Activated CD8-positive, alpha-beta memory T cell treated with anti-CD3 and anti-CD28 coated beads, Interleukin-2, amount 50 U/mL, for 24 hours (primary cell): ENCODE results near the gene BRD9.
"Not testable (repeated sequence)": the region's sequence is repeated elsewhere in the genome, so short reads cannot be mapped to it uniquely, and the experiment has no call there.

Experiments used
- DNase-seq: peaks from one replicate; pipeline ENCODE4 v3.0.0-alpha.2; 2020; ENCODE audit errors: extremely low read depth

BRD9 gene

DNA sequence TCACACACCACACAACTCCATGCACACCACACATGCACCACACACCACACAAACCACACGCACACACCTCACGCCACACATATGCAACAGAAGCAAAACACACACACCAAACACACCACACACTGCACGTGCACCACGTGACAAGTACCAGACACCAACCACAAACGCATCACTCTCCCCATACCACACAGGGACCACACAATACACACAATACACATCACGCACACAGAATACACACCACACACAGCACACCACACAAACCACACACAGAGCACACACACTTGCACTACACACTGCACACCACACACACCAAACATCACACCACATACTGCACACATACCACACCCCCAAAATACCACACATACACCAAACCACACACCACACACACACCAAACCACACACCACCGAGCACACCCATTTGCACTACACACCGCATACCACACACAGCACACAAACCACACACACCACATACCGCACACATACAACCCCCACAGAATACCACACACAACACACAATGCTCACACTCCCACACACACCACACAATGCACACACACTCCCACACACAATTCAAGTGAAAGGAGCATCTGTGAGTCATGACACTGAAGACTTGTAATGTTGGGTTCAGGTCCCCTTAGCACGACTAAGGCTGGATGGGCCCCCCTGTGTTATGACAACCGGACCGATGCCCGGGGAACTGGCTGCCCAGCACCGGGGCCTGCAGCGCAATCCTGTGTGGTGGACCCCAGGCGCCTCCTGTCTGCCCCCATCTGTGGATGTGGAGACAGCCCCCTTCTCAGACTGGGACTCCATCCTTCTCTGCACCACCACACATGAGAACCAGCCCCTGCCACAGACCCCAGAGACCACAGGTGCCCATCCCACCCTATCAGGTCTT lies 35.8 kb downstream of the BRD9 start:
- no peak for DNase-seq

DNA sequence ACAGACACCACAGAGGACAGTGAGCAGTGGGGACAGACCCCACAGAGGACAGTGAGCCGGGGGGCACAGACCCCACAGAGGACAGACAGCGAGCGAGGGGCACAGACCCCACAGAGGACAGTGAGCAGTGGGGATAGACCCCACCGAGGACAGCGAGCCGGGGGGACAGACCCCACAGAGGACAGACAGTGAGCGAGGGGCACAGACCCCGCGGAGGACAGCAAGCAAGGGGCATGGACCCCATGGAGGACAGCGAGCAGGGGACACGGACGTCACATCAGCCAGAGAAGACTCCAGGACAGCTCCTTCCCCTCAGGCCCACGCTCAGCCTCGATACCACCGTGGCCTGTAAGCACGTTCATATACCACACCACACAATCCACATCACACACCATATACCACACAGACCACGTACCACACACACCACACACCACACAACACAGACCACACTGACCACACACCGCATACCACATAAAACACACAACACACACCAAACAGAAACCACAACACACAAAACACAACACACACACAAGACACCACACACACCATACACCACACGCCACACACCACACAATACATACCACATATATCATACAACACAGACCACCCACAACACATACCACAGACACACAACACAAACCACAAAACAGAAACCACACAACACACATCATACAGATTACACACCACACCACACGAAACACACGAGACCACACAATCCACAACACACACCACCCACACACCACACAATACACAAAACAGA lies 36.6 kb downstream of the BRD9 start:
- DNase-seq = no peak

DNA sequence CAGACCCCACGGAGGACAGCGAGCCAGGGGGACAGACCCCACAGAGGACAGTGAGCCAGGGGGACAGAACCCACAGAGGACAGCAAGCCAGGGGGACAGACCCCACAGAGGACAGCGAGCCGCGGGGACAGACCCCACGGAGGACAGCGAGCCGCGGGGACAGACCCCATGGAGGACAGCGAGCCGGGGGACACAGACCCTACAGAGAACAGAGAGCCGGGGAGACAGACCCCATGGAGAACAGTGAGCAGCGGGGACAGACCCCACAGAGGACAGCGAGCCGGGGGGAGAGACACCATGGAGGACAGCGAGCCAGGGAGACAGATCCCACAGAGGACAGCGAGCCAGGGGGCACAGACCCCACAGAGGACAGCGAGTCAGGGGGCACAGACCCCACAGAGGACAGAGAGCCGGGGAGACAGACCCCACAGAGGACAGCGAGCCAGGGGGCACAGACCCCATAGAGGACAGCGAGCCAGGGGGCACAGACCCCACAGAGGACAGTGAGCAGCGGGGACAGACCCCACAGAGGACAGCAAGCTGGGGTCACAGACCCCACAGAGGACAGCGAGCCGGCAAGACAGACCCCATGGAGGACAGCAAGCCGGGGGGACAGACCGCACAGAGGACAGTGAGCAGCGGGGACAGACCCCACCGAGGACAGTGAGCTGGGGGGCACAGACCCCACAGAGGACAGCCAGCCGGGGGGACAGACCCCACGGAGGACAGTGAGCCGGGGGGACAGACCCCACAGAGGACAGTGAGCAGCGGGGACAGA lies 37.4 kb downstream of the BRD9 start:
- DNase-seq = no peak

DNA sequence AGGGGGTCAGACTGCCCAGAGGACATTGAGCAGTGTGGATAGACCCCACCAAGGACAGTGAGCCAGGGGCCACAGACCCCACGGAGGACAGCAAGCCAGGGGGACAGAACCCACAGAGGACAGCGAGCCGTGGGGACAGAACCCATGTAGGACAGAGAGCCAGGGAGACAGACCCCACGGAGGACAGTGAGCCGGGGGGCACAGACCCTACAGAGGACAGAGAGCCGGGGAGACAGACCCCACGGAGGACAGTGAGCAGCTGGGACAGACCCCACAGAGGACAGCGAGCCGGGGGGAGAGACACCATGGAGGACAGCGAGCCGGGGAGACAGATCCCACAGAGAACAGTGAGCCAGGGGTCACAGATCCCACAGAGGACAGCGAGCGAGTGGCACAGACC lies 38.4 kb downstream of the BRD9 start:
- DNase-seq = no peak

DNA sequence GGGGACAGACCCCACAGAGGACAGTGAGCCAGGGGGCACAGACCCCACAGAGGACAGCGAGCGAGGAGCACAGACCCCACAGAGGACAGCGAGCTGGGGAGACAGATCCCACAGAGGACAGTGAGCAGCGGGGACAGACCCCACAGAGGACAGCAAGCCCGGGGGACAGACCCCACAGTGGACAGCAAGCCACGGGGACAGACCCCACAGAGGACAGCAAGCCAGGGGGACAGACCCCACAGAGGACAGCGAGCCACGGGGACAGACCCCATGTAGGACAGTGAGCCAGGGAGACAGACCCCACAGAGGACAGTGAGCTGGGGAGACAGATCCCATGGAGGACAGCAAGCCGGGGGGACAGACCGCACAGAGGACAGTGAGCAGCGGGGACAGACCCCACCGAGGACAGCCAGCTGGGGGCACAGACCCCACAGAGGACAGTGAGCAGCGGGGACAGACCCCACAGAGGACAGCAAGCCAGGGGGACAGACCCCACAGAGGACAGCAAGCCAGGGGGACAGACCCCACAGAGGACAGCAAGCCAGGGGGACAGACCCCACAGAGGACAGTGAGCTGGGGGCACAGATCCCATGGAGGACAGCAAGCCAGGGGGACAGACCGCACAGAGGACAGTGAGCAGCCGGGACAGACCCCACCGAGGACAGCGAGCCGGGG lies 39.0 kb downstream of the BRD9 start:
- not testable (repeated sequence) for DNase-seq

DNA sequence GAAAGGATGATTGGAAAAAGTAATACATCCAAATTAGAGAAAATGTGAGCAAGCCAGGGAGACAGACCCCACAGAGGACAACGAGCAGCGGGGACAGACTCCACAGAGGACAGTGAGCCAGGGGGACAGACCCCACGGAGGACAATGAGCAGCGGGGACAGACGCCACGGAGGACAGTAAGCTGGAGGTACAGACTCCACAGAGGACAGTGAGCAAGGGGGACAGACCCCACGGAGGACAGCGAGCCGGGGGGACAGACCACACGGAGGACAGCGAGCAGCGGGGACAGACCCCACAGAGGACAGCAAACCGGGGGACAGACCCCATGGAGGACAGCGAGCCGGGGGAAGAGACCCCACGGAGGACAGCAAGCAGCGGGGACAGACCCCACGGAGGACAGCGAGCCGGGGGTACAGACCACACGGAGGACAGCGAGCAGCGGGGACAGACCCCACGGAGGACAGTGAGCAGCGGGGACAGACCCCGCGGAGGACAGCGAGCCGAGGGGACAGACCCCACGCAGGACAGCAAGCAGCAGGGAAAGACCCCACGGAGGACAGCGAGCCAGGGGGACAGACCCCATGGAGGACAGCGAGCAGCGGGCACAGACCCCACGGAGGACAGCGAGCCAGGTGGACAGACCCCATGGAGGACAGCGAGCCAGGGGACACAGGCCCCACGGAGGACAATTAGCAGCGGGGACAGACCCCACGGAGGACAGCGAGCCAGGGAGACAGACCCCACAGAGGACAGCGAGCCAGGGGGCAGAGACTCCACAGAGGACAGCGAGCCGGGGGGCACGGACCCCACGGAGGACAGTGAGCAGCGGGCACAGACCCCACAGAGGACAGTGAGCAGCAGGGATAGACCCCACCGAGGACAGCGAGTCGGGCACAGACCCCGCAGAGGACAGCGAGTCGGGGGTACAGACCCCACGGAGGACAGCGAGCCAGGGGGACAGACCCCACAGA lies 39.9 kb downstream of the BRD9 start:
- no peak for DNase-seq

DNA sequence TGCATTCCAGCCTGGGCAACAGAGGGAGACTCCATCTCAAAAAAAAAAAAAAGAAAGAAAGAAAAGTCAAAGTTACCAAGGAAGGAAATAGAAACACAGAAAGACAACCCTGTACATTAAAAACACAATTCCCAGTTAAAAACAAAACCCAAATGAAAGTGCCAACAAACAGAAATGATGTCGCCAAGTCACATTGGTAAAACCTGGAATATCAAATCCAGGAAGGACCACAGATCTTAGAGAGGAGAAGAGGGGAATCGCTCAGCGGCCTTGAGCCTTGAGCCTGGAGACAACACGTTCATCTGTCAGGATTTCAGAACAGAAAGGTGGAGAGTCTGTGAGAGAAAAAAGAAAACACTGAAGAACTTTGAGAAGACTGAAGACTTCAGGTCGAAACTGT lies 40.6 kb downstream of the BRD9 start:
- no peak for DNase-seq

DNA sequence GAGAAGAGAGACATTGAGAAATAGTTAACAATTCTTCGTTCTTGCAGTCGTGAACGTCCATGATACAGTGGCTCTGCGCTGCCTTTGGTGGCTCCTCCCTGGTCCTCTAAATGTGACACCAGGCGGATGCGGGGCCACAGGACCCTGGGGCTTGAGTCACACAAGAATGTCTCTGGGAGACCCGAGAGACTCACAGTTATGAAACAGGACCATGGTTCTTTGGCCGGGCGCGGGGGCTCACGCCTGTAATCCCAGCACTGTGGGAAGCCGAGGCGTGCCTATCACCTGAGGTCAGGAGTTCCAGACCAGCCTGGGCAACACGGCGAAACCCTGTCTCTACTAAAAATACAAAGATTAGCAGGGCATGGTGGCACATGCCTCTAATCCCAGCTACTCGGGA lies 41.0 kb downstream of the BRD9 start:
- no peak for DNase-seq

DNA sequence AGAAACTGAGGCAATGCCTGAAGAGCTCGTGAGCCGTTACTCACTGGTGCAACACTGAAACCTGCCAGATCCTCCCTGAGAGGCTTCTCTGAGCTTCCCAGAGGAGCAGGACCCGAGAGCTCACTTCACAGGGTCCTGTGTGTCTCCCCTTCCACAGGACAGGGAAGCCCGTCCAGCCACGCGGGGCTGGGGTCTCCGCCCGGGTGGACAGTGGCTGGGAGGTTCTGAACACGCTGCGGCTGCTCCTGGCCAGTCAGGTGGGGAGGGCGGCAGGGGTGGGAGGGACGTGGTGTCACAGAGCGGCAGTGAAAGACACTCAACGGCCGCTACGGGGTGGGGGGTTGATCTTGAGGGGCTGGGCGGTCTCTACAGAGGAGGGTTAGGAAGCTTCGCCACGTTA lies 41.5 kb downstream of the BRD9 start:
- DNase-seq = no peak

DNA sequence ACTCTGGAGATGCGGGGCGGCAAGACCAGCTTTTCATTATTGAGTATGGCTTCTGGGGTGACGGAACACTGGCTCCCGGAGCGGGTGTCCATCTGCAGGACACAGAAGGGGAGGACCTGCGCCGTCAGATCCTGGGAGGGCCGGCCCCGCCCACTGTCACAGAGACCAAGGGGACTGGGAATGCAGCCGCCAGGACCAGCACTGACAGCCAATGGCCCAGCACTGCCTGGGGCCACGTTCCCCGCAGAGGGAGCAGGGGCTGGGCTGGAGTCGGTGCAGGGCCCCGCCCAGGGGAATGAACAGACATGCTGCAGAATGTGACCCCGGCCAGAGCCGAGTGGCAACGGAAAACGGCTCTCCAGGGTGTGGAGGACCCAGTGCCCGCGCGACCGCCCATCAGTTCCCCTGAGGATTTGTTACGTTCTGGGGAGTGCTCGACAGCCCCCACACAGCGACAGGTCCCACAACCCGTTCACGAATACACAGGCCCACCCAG lies 42.0 kb downstream of the BRD9 start, which contains the start of gene ZDHHC11:
TSS of gene ZDHHC11 (minus strand) at position 476 of the 496 bp plus-strand sequence. CDS start at position 92, 384 bp downstream.
- no peak for DNase-seq

DNA sequence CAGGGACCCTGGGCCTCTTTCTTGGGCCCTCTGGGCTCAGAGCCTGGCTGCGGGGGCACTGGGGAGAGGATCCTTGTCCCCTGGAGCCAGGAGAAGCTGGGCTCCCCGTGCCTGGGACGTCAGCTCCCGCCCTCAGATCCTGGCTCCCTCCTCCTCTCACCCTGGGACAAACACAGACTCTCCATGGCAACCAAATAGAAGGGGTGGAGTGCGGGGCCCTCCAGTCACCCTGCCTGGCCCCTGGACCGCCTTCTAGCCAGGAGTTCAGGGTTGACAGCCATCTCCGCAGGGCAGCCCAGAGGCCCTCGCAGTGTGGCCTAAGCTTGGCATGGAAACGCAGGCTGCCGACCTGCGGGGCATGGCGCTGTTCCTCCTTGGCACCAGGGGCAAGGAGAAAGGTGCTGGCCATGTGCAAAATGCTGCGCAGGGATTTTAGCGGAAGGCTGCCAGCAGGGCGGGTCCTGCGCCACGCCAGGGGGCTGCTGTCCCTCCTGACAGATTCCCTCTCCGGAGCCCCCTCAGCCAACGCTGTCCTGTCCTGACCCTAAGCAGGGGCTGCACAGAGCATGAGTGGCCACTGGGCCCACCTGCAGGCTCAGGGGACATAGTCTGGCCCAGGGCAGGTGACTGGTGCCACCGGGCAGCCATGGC lies 42.8 kb downstream of the BRD9 start:
- no peak for DNase-seq

DNA sequence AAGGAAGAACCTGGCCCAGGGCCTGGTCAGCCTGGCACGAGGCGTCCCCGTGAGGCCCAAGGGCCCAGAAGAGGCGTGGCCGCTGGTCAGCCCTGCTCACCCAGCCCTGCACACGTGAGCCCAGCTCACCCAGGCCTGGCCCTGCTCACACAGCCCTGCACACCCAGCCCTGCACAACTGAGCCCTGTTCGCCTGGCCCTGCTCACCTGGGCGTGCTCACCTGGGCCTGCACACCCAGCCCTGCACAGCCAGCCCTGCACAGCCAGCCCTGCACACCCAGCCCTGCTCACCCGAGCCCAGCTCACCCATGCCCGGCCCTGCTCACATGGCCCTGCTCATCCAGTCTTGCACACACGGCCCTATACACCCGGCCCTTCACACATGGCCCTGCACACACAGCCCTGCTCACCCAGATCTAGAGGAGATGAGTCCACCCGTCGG lies 43.9 kb downstream of the BRD9 start:
- no peak for DNase-seq

DNA sequence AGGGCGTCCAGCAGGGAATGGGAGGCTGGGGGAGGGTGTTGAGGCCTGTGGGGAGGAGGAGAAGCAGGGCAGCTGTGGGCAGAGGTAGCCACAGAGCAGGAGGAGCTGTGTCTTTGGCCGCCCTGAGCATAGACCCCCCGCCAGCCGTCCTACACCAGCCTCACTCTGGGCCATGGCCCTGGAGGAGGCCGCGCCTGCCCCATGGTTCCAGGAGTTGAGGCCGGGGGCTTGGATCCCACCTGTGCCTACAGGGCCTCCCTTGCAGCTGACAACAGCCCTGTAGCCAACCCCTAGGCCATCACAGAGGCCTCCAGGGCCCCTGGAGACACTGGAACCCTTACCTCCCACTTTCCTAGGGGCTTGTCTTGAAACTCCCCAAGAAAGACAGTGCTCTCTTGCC lies 44.9 kb downstream of the BRD9 start:
- DNase-seq = not testable (repeated sequence)

DNA sequence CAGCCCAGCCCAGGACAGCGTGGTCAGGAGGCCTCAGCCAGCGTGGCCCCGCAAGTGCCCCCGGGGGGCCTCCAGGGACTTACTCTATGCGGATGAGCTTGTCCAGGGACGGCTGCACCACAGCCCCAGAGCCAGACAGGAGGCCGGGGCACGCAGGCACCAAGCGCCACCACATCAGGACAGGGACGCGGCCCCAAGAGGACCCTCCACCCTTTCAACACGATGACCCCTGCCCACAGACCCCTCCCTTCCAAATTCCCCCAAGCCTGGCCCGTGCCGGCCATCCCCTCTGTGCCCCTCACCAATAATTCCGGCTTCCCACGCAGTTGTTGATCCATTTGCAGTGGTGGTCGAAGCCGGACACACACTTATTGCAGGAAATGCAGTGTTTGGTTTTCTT lies 45.4 kb downstream of the BRD9 start:
- not testable (repeated sequence) for DNase-seq

DNA sequence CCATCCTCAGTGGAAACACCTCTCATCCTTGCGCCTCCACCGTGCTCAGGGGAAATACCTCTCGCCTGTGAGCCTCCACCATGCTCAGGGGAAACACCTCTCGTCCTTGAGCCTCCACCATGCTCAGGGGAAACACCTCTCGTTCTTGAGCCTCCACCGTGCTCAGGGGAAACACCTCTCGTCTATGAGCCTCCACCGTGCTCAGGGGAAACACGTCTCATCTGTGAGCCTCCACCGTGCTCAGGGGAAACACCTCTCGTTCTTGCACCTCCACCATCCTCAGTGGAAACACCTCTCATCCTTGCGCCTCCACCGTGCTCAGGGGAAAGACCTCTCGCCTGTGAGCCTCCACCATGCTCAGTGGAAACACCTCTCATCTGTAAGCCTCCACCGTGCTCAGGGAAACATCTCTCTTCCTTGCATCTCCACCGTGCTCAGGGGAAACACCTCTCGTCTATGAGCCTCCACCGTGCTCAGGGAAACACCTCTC lies 46.0 kb downstream of the BRD9 start:
- not testable (repeated sequence) for DNase-seq

DNA sequence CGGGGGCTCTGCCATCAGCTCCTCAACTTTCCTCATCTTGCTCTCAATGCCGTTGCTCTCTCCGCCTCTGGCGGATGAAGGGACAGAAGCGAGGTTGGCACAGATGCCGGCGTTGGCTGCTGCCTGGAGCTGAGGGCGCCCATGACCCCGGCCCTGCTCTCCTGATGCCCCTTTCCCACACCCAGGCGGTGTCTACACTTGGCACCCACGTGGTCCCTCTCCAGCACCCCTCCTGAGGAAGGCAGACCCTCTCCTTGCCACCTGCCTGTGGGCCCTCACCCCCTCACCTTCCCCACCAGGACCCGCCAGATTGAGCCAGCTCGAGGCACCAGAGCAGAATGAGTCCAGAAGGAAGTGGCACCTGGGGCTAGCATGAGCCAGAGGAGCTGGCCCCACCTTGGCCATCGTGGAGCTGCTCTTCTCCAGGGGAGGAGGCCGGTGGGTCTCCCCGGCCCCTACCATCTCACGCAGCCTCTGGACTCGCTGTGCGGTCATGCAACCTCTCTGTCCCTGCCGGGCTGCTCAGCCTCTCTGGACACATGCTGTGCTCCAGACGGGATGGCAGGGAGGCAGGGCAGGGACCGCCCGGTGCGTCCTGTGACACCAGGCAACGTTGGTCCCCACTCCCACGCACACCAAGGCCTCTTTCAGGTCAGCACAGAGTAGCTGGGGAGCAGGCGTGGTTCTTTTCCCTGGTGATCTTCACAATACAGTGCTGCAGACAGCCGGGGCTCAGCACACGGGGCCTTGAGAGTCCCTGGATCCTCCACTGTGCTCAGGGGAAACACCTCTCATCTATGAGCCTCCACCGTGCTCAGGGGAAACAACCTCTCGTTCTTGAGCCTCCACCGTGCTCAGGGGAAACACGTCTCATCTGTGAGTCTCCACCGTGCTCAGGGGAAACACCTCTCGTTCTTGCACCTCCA lies 46.7 kb downstream of the BRD9 start:
- DNase-seq = not testable (repeated sequence)

DNA sequence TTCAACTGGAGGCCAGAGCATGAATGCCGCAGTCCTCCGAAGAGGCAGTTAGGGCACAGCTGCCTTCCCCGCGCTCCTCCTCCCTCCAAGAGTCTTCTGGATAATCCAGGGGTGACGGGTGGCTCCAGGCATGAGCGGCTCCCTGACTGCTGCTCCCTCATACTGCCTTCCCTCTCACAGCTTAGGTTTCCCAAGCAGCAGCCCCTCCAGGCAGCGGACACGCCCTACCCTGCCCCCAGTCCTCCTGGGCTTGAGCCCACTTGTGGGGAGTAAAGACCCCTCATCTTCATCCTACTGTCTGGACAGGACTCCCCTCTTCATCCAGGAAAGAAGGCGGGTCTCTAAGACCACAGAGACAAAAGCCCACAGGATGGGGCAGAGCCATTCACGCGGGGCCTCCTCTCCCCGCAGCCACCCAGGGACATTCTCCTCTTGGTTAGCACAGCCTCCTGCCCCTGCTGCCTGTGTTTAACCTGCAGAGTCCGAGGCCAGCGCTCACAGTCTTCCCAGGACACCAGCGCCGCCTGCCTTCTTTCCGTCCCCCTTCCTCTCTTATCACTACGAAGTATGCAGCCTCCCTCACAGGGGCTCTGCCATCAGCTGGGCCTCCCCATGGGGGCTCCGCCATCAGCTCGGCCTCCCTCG lies 47.4 kb downstream of the BRD9 start:
- DNase-seq = not testable (repeated sequence)

DNA sequence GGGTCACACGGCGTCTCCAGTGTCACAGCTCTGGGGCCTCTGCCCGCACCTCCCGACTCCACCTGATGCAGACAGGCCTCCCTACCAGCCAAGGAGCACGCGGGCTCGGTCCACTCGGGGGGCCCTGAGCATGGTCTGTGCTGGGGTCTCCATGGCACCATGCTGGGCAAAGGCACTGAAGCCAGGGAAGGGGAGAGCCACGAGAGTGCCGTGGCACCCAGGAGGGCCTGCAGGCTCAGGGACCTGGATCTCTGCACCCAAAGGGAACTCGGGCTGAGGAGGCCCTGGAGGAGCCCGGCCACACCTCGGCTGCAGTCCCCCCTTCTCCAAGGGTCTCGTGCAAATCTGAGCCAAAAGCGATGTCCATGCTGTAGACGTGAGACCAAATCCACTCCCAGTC lies 48.2 kb downstream of the BRD9 start:
- DNase-seq = not testable (repeated sequence)
